GM12878 (cell line): ENCODE data around the gene UBALD2. TPM values are rescaled to one million over a fixed set of nuclear protein-coding genes. Genes with fewer than 3 reads are reported as not detected.

ENCODE experiments used
- ATF2 ChIP-seq: IDR thresholded peaks from 2 replicates; pipeline ENCODE4 v1.6.1; 2012; ENCODE audit warnings: low read length, inconsistent platforms
- BCL3 ChIP-seq: IDR thresholded peaks from 2 replicates; pipeline ENCODE4 v1.6.1; 2011; ENCODE audit warnings: borderline replicate concordance, low read depth, mild to moderate bottlenecking, moderate library complexity, low read length; ENCODE audit not compliant: insufficient read depth, poor library complexity, severe bottlenecking
- BHLHE40 ChIP-seq, 2 experiments: fragments of 450-650 bp in 1 of 2; IDR thresholded peaks; 2 replicates each; pipeline ENCODE4 v1.6.1; 2011 to 2017; ENCODE audit warnings: low read depth in 2 of 2, borderline replicate concordance in 1 of 2, improper control_type of control experiment in 1 of 2, low read length in 1 of 2, mild to moderate bottlenecking in 1 of 2
- BMI1 ChIP-seq: fragments of 450-650 bp; IDR thresholded peaks from 2 replicates; pipeline ENCODE4 v1.6.1; 2016; ENCODE audit warnings: mild to moderate bottlenecking, moderate library complexity, borderline replicate concordance
- EED ChIP-seq: sonication (generic); IDR thresholded peaks from 2 replicates; pipeline ENCODE4 v1.6.1; 2016; ENCODE audit warnings: antibody characterized with exemption, low read depth
- EGR1 ChIP-seq, 2 experiments: IDR thresholded peaks; 1 replicate in 1 of 2; 2 replicates in 1 of 2; pipeline ENCODE4 v1.6.1; 2011 to 2012; ENCODE audit warnings: low read depth in 2 of 2, low read length in 2 of 2, borderline replicate concordance in 1 of 2, mild to moderate bottlenecking in 1 of 2, moderate library complexity in 1 of 2
- EP300 ChIP-seq, 2 experiments: fragments of 150-350 bp in 1 of 2; IDR thresholded peaks; 2 replicates each; pipeline ENCODE4 v1.6.1; 2011 to 2012; ENCODE audit warnings: low read depth in 2 of 2, low read length in 2 of 2, borderline replicate concordance in 1 of 2, improper control_type of control experiment in 1 of 2, inconsistent platforms in 1 of 2; ENCODE audit not compliant: control insufficient read depth in 1 of 2
- FOXM1 ChIP-seq: IDR thresholded peaks from 2 replicates; pipeline ENCODE4 v1.6.1; 2012; ENCODE audit warnings: low read depth, mild to moderate bottlenecking, inconsistent platforms, low read length, moderate library complexity
- HDAC2 ChIP-seq: fragments of 200-600 bp; sonication (generic); IDR thresholded peaks from 2 replicates; pipeline ENCODE4 v1.6.1; 2017
- IKZF1 ChIP-seq: fragments of 450-650 bp; conservative IDR thresholded peaks from 2 replicates; pipeline ENCODE4 v1.6.1; 2017; ENCODE audit warnings: antibody characterized with exemption, mild to moderate bottlenecking
- KDM1A ChIP-seq: fragments of 200-600 bp; sonication (generic); IDR thresholded peaks from 2 replicates; pipeline ENCODE4 v1.6.1; 2016; ENCODE audit warnings: borderline replicate concordance
- MTA2 ChIP-seq: fragments of 450-650 bp; IDR thresholded peaks from 2 replicates; pipeline ENCODE4 v1.6.1; 2016; ENCODE audit warnings: low read depth, mild to moderate bottlenecking, moderate library complexity
- MYB ChIP-seq: fragments of 150-350 bp; IDR thresholded peaks from 2 replicates; pipeline ENCODE4 v1.6.1; 2014; ENCODE audit warnings: mild to moderate bottlenecking, low read depth, low read length, borderline replicate concordance
- NFIC ChIP-seq: IDR thresholded peaks from 2 replicates; pipeline ENCODE4 v1.6.1; 2012; ENCODE audit warnings: low read depth, mild to moderate bottlenecking, inconsistent platforms, low read length, moderate library complexity
- NR2C2 ChIP-seq: IDR thresholded peaks from 2 replicates; pipeline ENCODE4 v1.6.1; 2011; ENCODE audit warnings: borderline replicate concordance, low read depth; ENCODE audit not compliant: control insufficient read depth, insufficient read length
- PBX3 ChIP-seq: IDR thresholded peaks from 2 replicates; pipeline ENCODE4 v1.6.1; 2011; ENCODE audit warnings: mild to moderate bottlenecking, low read depth, low read length, moderate library complexity; ENCODE audit not compliant: insufficient replicate concordance
- RELB ChIP-seq: fragments of 450-650 bp; IDR thresholded peaks from 2 replicates; pipeline ENCODE4 v1.6.1; 2017; ENCODE audit warnings: low read depth, mild to moderate bottlenecking, moderate library complexity
- SUZ12 ChIP-seq: fragments of 200-600 bp; sonication (generic); IDR thresholded peaks from one replicate; pipeline ENCODE4 v1.6.1; 2018; ENCODE audit warnings: antibody characterized with exemption, mild to moderate bottlenecking; ENCODE audit not compliant: unreplicated experiment
- ZNF217 ChIP-seq: fragments of 450-650 bp; IDR thresholded peaks from 2 replicates; pipeline ENCODE4 v1.6.1; 2017; ENCODE audit warnings: antibody characterized with exemption, mild to moderate bottlenecking
- ZNF274 ChIP-seq: IDR thresholded peaks from one replicate; pipeline ENCODE4 v1.8.0; 2011; ENCODE audit not compliant: insufficient read length, insufficient read depth
- ZSCAN29 ChIP-seq: fragments of 450-650 bp; IDR thresholded peaks from 2 replicates; pipeline ENCODE4 v1.6.1; 2017; ENCODE audit warnings: mild to moderate bottlenecking, moderate library complexity
- polyA plus RNA-seq, 11 experiments: library from polyadenylated mRNA; depleted of rRNA in 4 of 11; unstranded in 6 of 11; stranded (reverse) in 5 of 11; fragments of >200 nt; fragmentation: Nextera tagmentation in 4 of 11; fragmentation: Illumina TruSeq in 1 of 11; extraction: Ambion mirVana in 4 of 11; extraction: Trizol in 1 of 11; gene quantifications; 1 replicate in 1 of 11; 2 replicates in 10 of 11; pipeline versions ENCODE4 v1.2.1 to v1.2.3, GENCODE V29; 2011 to 2016; ENCODE audit warnings: inconsistent platforms in 2 of 11, missing spikeins in 2 of 11, low read depth in 1 of 11
- total RNA-seq, 4 experiments: library from RNA; depleted of rRNA in 3 of 4; stranded (reverse); fragments of >200 nt in 3 of 4; fragmentation: Illumina TruSeq in 1 of 4; extraction: Trizol in 1 of 4; gene quantifications; 2 replicates each; pipeline versions ENCODE4 v1.2.1 to v1.2.3, GENCODE V29; 2013 to 2021
- TF ChIP-seq, protein P1 (sequence below): fragments of 450-650 bp; conservative IDR thresholded peaks from 2 replicates; pipeline ENCODE4 v1.6.1; 2017; ENCODE audit warnings: mild to moderate bottlenecking, moderate library complexity

Gene UBALD2
- total and polyA plus RNA-seq, 10 of the 15 experiments (the other 5 are each of a cell fraction or from before 2014, with no cell fraction given) = 2.8 to 165 (median 20.6) TPM

- TF ChIP-seq ZSCAN29 = no peak
- TF ChIP-seq NFIC = peak; percentile 66
- no peak for TF ChIP-seq KDM1A
- TF ChIP-seq MTA2 = peak; percentile 74
- no peak for TF ChIP-seq HDAC2
- peak; percentile 94 for TF ChIP-seq MYB
- TF ChIP-seq, protein P1, sequence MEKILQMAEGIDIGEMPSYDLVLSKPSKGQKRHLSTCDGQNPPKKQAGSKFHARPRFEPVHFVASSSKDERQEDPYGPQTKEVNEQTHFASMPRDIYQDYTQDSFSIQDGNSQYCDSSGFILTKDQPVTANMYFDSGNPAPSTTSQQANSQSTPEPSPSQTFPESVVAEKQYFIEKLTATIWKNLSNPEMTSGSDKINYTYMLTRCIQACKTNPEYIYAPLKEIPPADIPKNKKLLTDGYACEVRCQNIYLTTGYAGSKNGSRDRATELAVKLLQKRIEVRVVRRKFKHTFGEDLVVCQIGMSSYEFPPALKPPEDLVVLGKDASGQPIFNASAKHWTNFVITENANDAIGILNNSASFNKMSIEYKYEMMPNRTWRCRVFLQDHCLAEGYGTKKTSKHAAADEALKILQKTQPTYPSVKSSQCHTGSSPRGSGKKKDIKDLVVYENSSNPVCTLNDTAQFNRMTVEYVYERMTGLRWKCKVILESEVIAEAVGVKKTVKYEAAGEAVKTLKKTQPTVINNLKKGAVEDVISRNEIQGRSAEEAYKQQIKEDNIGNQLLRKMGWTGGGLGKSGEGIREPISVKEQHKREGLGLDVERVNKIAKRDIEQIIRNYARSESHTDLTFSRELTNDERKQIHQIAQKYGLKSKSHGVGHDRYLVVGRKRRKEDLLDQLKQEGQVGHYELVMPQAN = no peak
- TF ChIP-seq EGR1 (IDR thresholded peaks at IDR 0.05; ENCODE audit: borderline replicate concordance in 1 of 2, low read depth in 2 of 2, low read length in 2 of 2) = no peak
- TF ChIP-seq EED = 0 out of 2 replicates have a peak, but pooled peaks have one; percentile 60
- TF ChIP-seq BCL3 = no peak
- peak in 1 of 2 experiments; percentile 34; a peak in 1 of 4 replicates for TF ChIP-seq BHLHE40 (IDR thresholded peaks at IDR 0.05; ENCODE audit: borderline replicate concordance in 1 of 2, low read depth in 2 of 2, low read length in 1 of 2)
- TF ChIP-seq RELB = peak; percentile 80; the same call in 1 of the 2 replicates
- TF ChIP-seq EP300 (IDR thresholded peaks at IDR 0.05; ENCODE audit: borderline replicate concordance in 1 of 2, control insufficient read depth in 1 of 2, low read depth in 2 of 2, low read length in 2 of 2) = peak; percentile 45 to 72; a peak in 2 of 4 replicates
- TF ChIP-seq NR2C2 = no peak
- TF ChIP-seq FOXM1 = peak; percentile 51; the same call in 1 of the 2 replicates
- no peak for TF ChIP-seq SUZ12
- TF ChIP-seq ATF2 = no peak
- TF ChIP-seq BMI1 = peak; percentile 37; the same call in 1 of the 2 replicates
- peak; percentile 26 for TF ChIP-seq PBX3
- TF ChIP-seq ZNF274 = no peak
- no peak for TF ChIP-seq ZNF217
- peak; percentile 85 for TF ChIP-seq IKZF1
Measured at GRCh38 chr17:76234354-76234679, 30.8 kb upstream of the UBALD2 start (continued).
